Measurements from ENCODE around the gene LIPT2. TPM values are rescaled to one million over a fixed set of nuclear protein-coding genes. Genes with fewer than 3 reads are reported as not detected.
"Not testable (repeated sequence)": the region's sequence is repeated elsewhere in the genome, so short reads cannot be mapped to it uniquely, and the experiment has no call there.

The LIPT2 gene
- total RNA-seq (2014; rRNA removed; shearing (Covaris generic); ENCODE audit: low replicate concordance) = 2.1 and 5.3 TPM in 2 replicates

GRCh38 chr11:74492974-74493790 is at the start of gene LIPT2:
TSS of gene LIPT2 (minus strand) at chr11:74493724. CDS start at chr11:74493703, 21 bp downstream.
- Histone ChIP-seq H3K4me3 (peak within 1 kb of the TSS; percentile 59), H3K36me3 (no peaks in the 10 kb centered on the region), H3K27me3 (no peaks in the 10 kb centered on the region), H3K9me3 (no peaks in the 10 kb centered on the region)
- peak; percentile 98 for DNase-seq

GRCh38 chr11:74541466-74541865 is 47.9 kb upstream of the LIPT2 start:
- Histone ChIP-seq H3K4me3 (no peak overlapping the region), H3K36me3 (no peaks in the 10 kb centered on the region), H3K27me3 (no peaks in the 10 kb centered on the region), H3K9me3 (peaks cover 4% of the 10 kb centered on the region; the same call in 1 of the 2 replicates)
- DNase-seq = no peak

- no peak for DNase-seq
- no peak overlapping the region for H3K4me3 ChIP-seq
- no peaks in the 10 kb centered on the region for H3K36me3 ChIP-seq
- no peaks in the 10 kb centered on the region for H3K27me3 ChIP-seq
- peaks cover 4% of the 10 kb centered on the region; the same call in 1 of the 2 replicates for H3K9me3 ChIP-seq
Observed at GRCh38 chr11:74540270-74540669, 46.7 kb upstream of the LIPT2 start.

GRCh38 chr11:74538680-74539079 is 45.2 kb upstream of the LIPT2 start:
- Histone ChIP-seq H3K4me3 (no peak overlapping the region), H3K9me3 (peaks cover 4% of the 10 kb centered on the region; the same call in 1 of the 2 replicates), H3K27me3 (no peaks in the 10 kb centered on the region), H3K36me3 (no peaks in the 10 kb centered on the region)
- DNase-seq = no peak

- Histone ChIP-seq H3K27me3 (no peaks in the 10 kb centered on the region), H3K4me3 (no peak overlapping the region), H3K36me3 (no peaks in the 10 kb centered on the region), H3K9me3 (peaks cover 4% of the 10 kb centered on the region; the same call in 1 of the 2 replicates)
- DNase-seq = no peak
Observed at GRCh38 chr11:74535371-74536160, 42.0 kb upstream of the LIPT2 start.

- not testable (repeated sequence) for DNase-seq, H3K9me3 ChIP-seq, H3K36me3 ChIP-seq, H3K4me3 ChIP-seq, H3K27me3 ChIP-seq
Observed at GRCh38 chr11:74534946-74535275, 41.4 kb upstream of the LIPT2 start.

- Histone ChIP-seq H3K9me3 (peaks cover 4% of the 10 kb centered on the region; the same call in 1 of the 2 replicates), H3K36me3 (no peaks in the 10 kb centered on the region), H3K4me3 (no peak overlapping the region), H3K27me3 (no peaks in the 10 kb centered on the region)
- no peak for DNase-seq
Observed at GRCh38 chr11:74534216-74534945, 40.9 kb upstream of the LIPT2 start.

GRCh38 chr11:74533421-74533820 is 39.9 kb upstream of the LIPT2 start:
- Histone ChIP-seq H3K27me3 (no peaks in the 10 kb centered on the region), H3K9me3 (peaks cover 2% of the 10 kb centered on the region; the same call in 1 of the 2 replicates), H3K4me3 (no peak overlapping the region), H3K36me3 (no peaks in the 10 kb centered on the region)
- no peak for DNase-seq

- Histone ChIP-seq H3K27me3 (no peaks in the 10 kb centered on the region), H3K36me3 (no peaks in the 10 kb centered on the region), H3K9me3 (peaks cover under 1% of the 10 kb centered on the region; the same call in 1 of the 2 replicates), H3K4me3 (no peak overlapping the region)
- no peak for DNase-seq
Observed at GRCh38 chr11:74532501-74533246, 39.1 kb upstream of the LIPT2 start.

GRCh38 chr11:74524978-74525377 is 31.5 kb upstream of the LIPT2 start:
- Histone ChIP-seq H3K27me3 (no peaks in the 10 kb centered on the region), H3K9me3 (no peaks in the 10 kb centered on the region), H3K4me3 (no peak overlapping the region), H3K36me3 (no peaks in the 10 kb centered on the region)
- no peak for DNase-seq

GRCh38 chr11:74524501-74524900 is 31.0 kb upstream of the LIPT2 start:
- no peak for DNase-seq
- no peaks in the 10 kb centered on the region for H3K9me3 ChIP-seq
- no peaks in the 10 kb centered on the region for H3K36me3 ChIP-seq
- H3K27me3 ChIP-seq = no peaks in the 10 kb centered on the region
- H3K4me3 ChIP-seq = no peak overlapping the region

- H3K27me3 ChIP-seq = no peaks in the 10 kb centered on the region
- DNase-seq = no peak
- H3K4me3 ChIP-seq = no peak overlapping the region
- no peaks in the 10 kb centered on the region for H3K36me3 ChIP-seq
- H3K9me3 ChIP-seq = no peaks in the 10 kb centered on the region
Observed at GRCh38 chr11:74522776-74523175, 29.3 kb upstream of the LIPT2 start.

GRCh38 chr11:74521666-74522252 is 28.2 kb upstream of the LIPT2 start:
- H3K27me3 ChIP-seq = no peaks in the 10 kb centered on the region
- no peak for DNase-seq
- H3K9me3 ChIP-seq = no peaks in the 10 kb centered on the region
- no peaks in the 10 kb centered on the region for H3K36me3 ChIP-seq
- no peak overlapping the region for H3K4me3 ChIP-seq

GRCh38 chr11:74520927-74521665 is 27.6 kb upstream of the LIPT2 start:
- no peaks in the 10 kb centered on the region for H3K9me3 ChIP-seq
- no peaks in the 10 kb centered on the region for H3K36me3 ChIP-seq
- DNase-seq = no peak
- H3K4me3 ChIP-seq = no peak overlapping the region
- peaks cover 1% of the 10 kb centered on the region for H3K27me3 ChIP-seq

- no peaks in the 10 kb centered on the region for H3K36me3 ChIP-seq
- no peak overlapping the region for H3K4me3 ChIP-seq
- H3K9me3 ChIP-seq = no peaks in the 10 kb centered on the region
- no peak for DNase-seq
- H3K27me3 ChIP-seq = peaks cover 4% of the 10 kb centered on the region
Observed at GRCh38 chr11:74520316-74520715, 26.8 kb upstream of the LIPT2 start.

All from MG63 (cell line).